GM12892 (cell line): ENCODE measurements around the gene PTPN4.

Experiments used
- POLR2A ChIP-seq: IDR thresholded peaks from 2 replicates; pipeline ENCODE4 v1.6.1; 2011; ENCODE audit warnings: low read depth, low read length, control low read depth
- POLR2AphosphoS5 ChIP-seq: IDR thresholded peaks from 2 replicates; pipeline ENCODE4 v1.6.1; 2011; ENCODE audit warnings: low read depth, low read length, control low read depth
- TAF1 ChIP-seq: IDR thresholded peaks from 2 replicates; pipeline ENCODE4 v1.6.1; 2011; ENCODE audit warnings: low read depth, mild to moderate bottlenecking, control low read depth, low read length, borderline replicate concordance

DNA sequence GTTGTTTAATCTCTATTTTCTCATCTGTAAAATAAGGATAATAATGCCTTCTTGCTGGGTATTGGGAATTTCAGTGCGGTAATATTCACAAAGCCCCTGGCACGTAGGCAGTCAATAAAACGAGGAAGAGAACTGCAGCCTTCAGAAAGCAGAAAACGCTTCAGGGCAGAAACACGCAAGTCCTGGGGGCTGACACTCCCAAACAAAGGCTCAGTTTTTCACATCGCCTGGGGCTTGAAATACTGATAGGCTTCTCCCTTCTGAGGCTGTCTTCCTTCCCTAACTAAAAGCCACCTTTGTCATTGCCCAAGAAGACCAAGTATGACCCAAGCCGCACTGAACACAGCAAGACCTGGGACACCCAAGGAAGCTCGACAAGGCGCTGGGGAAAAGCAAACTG is 48.4 kb upstream of the PTPN4 start:
- TF ChIP-seq POLR2A (no peak), POLR2AphosphoS5 (no peak), TAF1 (no peak)
